ENCODE data around the gene AXDND1.

The AXDND1 gene

DNA sequence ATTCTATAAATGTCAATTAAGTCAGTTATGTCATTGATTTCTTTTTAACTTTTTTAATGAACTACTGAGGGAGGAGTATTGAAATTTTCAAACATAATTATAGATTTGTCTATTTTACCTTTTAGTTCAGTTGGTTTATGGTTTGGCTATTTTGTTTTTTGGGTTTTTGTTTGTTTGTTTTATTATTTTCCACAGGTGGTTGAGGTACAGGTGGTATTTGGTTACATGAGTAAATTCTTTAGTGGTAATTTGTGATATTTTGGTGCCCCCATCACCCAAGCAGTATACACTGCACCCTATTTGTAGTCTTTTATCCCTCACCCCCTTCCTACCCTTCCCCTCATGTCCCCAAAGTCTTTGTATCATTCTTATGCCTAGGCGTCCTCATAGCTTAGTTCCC is 235.3 kb downstream of the AXDND1 start:
- TF ChIP-seq, protein P1, sequence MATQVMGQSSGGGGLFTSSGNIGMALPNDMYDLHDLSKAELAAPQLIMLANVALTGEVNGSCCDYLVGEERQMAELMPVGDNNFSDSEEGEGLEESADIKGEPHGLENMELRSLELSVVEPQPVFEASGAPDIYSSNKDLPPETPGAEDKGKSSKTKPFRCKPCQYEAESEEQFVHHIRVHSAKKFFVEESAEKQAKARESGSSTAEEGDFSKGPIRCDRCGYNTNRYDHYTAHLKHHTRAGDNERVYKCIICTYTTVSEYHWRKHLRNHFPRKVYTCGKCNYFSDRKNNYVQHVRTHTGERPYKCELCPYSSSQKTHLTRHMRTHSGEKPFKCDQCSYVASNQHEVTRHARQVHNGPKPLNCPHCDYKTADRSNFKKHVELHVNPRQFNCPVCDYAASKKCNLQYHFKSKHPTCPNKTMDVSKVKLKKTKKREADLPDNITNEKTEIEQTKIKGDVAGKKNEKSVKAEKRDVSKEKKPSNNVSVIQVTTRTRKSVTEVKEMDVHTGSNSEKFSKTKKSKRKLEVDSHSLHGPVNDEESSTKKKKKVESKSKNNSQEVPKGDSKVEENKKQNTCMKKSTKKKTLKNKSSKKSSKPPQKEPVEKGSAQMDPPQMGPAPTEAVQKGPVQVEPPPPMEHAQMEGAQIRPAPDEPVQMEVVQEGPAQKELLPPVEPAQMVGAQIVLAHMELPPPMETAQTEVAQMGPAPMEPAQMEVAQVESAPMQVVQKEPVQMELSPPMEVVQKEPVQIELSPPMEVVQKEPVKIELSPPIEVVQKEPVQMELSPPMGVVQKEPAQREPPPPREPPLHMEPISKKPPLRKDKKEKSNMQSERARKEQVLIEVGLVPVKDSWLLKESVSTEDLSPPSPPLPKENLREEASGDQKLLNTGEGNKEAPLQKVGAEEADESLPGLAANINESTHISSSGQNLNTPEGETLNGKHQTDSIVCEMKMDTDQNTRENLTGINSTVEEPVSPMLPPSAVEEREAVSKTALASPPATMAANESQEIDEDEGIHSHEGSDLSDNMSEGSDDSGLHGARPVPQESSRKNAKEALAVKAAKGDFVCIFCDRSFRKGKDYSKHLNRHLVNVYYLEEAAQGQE (IDR thresholded peaks at IDR 0.05; ENCODE audit: insufficient replicate concordance, low read depth) = no peak
- no peak for TF ChIP-seq SPI1 (IDR thresholded peaks at IDR 0.05; ENCODE audit: borderline replicate concordance, low read depth)
- TF ChIP-seq GABPA (IDR thresholded peaks at IDR 0.05; ENCODE audit: low read depth) = no peak
- TF ChIP-seq, protein P2, sequence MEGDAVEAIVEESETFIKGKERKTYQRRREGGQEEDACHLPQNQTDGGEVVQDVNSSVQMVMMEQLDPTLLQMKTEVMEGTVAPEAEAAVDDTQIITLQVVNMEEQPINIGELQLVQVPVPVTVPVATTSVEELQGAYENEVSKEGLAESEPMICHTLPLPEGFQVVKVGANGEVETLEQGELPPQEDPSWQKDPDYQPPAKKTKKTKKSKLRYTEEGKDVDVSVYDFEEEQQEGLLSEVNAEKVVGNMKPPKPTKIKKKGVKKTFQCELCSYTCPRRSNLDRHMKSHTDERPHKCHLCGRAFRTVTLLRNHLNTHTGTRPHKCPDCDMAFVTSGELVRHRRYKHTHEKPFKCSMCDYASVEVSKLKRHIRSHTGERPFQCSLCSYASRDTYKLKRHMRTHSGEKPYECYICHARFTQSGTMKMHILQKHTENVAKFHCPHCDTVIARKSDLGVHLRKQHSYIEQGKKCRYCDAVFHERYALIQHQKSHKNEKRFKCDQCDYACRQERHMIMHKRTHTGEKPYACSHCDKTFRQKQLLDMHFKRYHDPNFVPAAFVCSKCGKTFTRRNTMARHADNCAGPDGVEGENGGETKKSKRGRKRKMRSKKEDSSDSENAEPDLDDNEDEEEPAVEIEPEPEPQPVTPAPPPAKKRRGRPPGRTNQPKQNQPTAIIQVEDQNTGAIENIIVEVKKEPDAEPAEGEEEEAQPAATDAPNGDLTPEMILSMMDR (IDR thresholded peaks at IDR 0.05; ENCODE audit: insufficient read depth, low read length) = no peak
- no peak for TF ChIP-seq POLR2AphosphoS5 (IDR thresholded peaks at IDR 0.05; ENCODE audit: low read depth)
- DNase-seq (ENCODE audit: low read depth in 1 of 2, low spot score in 1 of 2) = no peak
- Histone ChIP-seq H3K27me3 (ENCODE audit: insufficient read depth, poor library complexity, severe bottlenecking) (peaks cover 3% of the 10 kb centered on the region), H3K27ac (replicated peaks) (no peak overlapping the region), H3K4me3 (replicated peaks; ENCODE audit: insufficient read depth, low read length) (no peak overlapping the region)

Measured in HL-60 (cell line).